ENCODE measurements around the gene DNM3.

GRCh38 chr1:172344444-172344843 is 503.1 kb downstream of the DNM3 start:
- TF ChIP-seq CTCF (IDR thresholded peaks at IDR 0.05; ENCODE audit: low read depth, low read length), result no peak
- no peak for TF ChIP-seq POLR2A (IDR thresholded peaks at IDR 0.05; ENCODE audit: extremely low read depth, insufficient read length)
- TF ChIP-seq, protein P1, sequence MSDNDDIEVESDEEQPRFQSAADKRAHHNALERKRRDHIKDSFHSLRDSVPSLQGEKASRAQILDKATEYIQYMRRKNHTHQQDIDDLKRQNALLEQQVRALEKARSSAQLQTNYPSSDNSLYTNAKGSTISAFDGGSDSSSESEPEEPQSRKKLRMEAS (IDR thresholded peaks at IDR 0.05; ENCODE audit: low read depth, low read length), result no peak
- TF ChIP-seq MYC (IDR thresholded peaks at IDR 0.05; ENCODE audit: low read depth, low read length), result no peak
